Endometrium (tissue), 2 donors: ENCODE measurements around the gene AFTPH.

Experiments
- FAIRE-seq: peaks from 2 replicates; lab custom pipeline; 2012; peaks lifted over from hg19 to GRCh38; lab: Jason Lieb, UNC
- donor health status: control.
- donor health status: control.

Gene AFTPH

DNA sequence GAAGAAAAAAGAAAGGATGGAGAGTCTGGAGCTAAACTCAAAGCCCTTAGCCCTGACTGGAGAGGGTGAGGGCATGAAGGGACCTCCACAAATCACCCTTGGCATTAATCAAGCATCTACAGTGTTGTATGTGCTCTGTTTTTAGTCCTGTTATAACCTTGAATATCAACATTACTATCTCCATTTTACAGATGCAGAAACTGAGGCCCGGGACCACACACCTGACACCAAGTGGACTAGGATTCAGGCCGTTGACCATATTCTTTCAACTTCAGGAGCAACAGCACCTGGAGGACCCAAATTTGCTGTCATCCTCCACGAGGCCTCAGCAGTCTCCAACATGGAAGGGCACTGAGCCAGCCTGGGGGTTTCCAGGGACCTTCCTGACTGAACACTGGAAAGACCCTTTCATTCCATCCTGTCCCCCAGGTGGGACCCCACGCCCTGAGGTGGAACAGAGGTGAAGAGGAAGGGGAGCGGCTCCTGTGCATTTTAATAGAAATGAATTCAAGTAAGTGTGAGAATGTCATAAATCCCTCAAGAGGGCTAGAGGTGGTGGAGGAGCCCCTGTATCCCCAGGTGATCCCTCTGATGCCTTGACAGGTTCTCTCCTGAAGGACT is 88.6 kb downstream of the AFTPH start:
- FAIRE-seq = no peak

DNA sequence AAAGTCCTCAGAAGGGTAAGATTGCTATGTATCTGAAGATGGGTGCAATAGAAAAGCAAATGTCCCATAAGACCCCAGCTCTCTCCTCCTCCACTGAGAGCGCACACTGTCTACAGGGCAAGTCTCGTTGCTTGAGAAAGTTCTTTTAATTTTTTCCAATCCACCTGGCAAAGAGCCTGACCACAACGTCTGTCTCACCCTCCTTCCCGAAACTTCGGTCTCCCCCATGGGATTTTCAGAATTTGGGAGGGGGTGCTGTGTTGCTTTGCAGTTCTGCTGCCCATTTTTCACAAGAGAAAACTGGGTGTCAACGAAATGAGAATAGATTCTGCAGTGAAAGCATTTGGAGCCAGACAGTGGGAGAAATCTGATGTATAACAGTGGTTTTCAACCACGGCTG is 89.1 kb downstream of the AFTPH start:
- FAIRE-seq = no peak

DNA sequence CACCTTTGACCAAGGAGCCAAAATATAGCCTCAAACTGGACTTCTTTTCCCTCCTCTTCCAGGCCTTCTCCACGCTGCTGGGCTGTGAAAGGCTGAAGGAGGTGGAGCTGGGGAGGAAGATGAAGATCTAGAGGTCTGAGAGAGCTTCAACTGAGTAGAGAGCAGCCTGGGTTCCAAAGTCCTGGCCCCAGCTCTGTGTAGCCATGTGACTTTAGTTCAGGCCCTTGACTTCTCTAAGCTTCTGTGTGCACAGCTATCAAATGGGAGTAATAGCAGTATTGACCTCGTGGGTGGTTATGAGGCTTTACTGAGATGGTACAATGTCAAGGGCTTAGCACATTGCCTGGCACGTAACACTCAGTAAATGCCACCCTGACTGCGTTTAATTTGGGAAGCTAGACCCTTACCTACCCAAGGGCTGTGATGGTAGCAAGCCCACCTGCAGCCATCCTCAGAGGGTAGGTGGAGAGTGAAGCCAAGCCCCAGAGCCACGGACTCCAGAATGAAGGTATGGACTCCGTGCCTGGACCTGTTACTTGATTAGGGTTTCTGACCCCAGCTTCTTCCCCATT is 91.2 kb downstream of the AFTPH start:
- FAIRE-seq = no peak

DNA sequence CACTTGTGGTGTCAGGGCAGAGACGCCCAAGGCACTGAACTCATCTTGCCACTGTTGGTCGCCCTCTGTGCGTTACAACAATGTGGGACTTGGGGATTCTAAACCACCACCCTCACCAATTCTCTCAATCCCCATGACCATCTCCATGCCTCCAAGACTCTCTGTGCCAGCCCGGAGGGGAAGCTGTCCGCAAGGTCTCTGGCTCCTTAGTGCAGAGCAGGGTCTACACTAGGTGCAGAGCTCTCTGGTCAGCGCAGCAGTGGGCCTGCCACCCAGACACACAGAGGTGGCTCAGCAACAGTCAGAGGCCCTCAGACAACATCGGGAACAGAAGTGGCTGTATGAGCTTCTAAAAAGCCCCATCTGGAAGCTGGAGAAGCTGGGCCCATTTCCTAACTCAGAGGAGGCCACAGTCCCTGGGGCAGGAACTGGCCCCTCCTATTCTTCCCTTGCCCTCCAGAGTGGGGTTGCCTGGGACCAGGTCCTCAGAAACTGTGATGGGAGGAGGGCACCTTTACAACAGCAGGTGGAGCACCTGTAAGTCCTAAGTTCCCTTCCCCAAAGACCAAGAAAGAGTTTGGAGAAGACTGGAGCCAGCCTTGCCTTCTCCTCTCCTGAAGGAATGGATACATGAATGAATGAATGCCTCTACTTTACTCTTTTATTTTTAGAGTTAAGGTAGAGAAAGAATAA is 91.9 kb downstream of the AFTPH start:
- FAIRE-seq = no peak

DNA sequence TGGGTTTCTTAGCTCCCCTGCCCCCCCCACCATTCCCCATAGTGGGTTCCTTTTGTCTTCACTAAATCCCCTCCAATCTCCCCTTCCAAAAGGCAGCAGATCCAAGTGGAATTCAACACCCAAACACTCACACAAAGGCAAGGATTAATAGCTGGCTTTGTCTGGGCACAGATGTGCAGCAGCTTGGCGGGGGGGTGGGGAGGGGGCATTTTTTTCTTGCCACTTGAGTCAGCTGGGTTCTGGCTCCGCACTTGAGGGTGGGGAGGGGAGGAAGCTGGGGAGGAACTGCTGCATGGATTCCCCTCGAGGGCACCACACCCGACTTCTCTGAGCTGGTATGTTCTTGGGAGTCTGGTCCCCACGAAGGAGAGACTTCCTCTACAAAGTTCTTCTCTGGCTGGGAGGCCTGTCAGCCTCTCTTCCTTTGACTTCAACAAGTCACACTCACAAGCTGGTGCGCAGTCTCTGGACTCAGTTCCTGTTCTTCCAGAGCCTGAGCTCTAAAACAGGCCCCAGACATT is 93.6 kb downstream of the AFTPH start:
- FAIRE-seq = no peak

DNA sequence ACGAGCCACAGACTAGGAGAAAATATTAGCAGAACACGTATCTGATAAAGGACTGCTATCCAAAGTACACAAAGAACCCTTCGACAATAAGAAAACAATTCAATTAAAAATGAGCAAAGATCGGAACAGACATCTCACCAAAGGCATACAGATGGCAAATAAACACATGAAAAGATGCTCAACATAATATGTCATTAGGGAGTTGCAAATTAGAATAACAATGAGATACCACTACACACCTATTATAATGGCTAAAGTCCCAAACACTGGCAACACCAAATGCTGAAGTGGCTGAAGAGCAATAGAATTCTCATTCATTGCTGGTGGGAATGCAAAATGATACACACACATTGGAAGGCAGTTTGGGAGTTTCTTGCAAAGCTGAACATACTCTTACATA is 96.5 kb downstream of the AFTPH start:
- no peak for FAIRE-seq

DNA sequence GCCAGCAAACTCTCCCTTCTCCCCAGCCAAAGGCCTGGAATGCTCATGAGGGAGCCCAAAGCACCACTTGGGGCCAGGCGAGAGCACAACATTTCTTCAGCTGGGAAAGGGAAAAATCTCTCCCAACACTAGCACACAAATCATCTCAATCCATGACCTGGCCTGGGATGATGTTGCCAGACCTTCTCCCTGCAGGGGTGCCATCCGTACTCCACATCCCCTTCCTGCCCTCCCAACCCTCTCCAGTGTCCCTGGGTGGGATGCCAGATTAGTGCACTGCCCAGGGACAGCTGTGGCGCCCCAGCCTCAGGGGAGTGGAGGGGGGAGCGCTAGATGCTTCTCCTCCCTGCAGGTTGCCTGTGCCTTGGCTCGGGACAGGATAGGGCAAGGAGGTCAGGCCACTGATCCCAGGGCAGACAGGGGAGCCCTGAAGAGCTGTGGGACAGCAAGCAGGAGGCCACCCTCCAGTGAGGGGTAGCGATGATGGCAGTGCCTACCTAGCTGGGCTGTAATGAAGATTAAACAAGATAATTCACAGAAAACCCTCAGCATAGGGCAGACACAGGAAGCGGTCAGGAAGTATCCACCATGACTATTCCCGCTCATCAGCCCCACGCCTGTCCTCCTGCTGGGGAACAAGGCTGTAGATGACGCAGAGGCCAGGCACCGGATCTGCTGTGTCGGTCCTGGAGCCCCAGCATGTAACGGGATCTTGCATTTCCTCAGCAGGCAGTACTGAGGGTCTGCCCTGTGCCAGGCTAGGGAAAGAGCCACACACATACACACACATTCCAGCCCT is 98.5 kb downstream of the AFTPH start:
- no peak for FAIRE-seq

DNA sequence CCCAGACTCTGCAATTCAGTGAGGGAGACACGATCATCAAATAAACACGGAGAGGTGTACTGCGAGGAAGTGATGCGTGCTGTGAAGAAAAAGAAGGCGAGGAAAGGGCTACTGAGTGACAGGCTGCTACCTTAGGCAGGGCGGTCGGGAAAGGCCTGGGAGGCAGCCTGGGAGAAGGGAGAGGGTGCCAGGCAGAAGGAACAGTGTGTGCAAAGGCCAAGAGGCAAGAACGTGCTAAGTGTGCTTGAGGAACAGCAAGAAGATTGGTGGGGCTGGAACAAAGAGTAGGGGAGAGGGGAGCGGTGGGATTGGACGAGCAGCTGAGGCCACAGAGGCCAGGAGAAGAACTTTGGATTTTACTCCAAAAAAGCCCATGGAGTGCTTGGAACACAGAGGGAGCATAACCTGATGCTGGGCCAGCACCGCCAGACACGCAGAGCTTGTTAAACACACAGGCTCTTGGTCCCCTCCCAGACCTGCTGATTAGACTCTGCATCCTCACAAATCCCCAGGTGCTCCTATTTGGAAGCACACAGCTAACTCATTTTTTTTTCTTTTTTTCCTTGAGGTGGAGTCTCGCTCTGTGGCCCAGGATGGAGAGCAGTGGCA is 99.2 kb downstream of the AFTPH start:
- no peak for FAIRE-seq

DNA sequence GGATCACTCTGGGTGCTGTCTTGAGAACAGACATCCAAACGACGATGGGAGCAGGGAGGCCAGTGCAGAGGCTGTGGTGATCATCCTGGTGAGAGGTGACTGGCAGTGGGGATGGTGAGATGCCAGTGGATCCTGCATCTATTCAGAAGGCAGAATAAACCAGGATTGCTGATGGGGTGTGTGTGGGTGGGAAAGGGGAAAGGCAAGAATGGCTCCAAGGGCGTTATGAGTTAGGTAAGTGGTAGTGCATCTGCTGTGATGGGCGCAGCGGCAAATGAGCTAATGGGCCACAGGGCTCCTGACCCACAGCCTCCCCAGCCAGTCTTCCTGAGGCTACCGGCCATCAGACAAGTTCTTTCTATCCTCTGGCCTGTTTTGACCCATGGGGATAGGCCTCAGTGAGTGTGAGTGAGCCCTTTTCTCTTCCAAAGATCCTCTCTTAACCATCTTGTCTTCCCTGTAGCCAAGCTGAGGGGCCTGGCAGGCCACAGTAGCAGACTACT is 100.0 kb downstream of the AFTPH start:
- FAIRE-seq = no peak

DNA sequence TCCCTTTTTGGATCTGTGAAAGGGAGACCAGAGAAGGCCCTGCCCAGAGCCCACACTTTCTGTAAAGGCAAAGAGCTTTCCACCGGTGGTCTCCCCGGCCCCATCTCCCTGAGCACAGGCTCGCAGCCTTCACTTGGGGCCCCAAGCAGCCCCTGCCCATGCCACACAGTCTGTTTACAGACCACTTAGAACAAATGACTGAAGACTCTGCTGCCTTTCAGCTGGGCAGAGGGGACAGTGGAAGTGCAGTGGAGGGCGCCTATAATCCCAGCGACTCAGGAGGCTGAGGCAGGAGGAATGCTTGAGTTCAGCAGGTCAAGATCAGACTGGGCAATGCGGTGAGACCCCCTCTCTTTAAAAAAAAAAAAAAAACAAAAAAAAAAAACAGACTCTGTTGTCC is 100.7 kb downstream of the AFTPH start:
- FAIRE-seq = no peak

DNA sequence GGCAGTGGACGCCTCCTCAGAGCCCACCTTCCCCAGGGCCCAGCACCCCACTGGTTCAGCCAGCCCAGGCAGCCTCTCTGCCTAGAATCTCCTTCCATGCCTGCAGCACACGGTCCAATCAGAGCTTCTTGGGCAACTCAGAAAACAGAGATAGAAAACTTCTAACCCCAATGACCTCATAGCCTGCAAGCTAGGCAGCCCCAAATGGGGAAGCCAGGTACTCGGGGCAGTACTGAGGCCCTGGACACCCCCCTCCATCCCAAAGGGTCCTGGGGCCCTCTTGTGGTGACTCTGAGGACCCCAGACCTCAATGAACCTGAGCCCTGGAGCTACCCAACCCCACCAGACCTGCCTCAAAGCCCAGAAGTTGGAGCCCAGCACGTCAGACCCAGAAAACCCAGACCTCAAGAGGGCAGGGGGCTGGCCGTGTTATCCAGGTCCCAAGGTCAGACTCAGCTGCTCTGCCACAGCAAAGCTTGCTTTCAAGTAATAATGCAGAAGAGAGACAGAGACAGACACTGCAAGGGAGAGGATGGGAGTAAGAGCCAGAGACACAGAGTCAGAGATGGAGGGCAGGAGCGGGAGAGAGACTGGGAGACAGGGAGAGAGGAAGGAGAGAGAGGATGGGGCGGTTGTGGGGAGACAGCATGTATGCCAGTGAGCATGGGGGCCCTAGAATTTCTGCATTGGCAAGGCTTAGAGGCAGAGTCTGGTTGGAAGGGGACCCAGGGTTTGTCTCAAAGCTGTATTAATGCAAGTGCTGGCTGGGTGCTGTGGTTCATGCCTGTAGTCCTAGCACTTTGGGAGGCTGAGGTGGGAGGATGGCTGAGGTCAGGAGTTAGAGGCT is 101.4 kb downstream of the AFTPH start:
- no peak for FAIRE-seq

DNA sequence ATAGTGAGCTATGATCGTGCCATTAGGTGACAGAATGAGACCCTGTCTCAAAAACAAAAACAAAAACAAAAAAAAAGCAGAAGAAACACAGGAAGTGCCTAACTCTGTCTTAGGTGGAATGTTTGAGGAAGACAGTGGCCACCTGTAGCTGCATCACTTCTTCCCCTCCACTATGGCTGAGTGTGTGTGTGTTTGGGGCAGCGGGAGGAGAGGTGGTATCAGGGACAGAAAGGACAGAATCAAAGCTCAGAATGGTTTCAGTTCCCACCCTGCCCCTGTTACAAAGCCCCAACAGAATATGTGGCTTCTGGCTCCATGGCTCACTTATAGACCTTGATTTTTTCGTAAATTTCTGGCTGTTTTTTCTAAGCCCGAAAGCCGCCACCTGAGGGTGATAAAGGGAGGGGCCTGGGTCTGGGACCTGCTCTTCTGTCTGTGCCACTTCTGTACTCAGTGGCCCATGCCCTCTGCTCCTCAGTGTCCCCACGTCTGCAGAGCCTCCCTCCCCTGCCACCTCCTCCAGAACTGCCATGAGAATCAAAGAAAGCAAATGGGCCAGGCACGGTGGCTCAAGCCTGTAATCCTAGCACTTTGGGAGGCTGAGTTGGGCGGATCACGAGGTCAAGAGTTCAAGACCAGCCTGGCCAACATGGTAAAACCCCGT is 102.2 kb downstream of the AFTPH start:
- no peak for FAIRE-seq

DNA sequence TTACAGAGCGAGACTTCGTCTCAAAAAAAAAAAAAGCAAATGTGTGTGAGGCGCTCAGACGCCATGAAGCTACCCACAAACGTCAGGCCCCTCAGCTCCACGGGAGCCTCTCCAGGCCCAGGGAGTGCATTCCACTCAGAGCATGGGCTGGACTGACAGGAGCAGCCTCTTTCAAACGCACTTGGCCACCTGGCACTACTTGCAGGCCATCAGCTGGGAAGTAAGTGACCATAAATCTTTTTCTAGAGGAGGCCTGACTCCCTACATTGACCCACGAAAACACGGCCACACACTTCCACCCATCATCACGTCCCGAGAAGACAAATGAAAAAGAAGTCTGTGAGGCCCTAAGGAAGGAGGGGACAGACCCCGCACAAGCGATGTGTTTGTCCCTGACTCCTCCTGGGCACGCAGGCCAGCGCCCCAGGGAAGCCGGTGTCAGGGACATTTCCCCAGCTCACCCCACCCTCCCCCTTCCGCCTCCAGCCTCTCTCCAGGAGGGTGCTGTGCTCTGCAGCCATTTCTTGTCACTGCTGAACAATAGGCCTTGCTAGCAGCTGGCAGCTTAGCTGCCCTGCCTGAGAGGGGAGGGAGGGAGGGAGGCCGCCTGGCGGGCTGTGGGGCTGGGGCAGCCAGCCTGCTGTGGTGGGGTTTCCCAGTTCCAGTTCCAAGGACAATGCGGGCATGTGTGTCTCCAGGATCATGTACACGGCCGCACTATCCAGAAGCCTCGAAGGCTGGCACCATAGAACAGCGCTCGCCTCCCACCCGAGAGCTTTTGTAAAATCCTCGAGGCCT is 103.0 kb downstream of the AFTPH start:
- no peak for FAIRE-seq

DNA sequence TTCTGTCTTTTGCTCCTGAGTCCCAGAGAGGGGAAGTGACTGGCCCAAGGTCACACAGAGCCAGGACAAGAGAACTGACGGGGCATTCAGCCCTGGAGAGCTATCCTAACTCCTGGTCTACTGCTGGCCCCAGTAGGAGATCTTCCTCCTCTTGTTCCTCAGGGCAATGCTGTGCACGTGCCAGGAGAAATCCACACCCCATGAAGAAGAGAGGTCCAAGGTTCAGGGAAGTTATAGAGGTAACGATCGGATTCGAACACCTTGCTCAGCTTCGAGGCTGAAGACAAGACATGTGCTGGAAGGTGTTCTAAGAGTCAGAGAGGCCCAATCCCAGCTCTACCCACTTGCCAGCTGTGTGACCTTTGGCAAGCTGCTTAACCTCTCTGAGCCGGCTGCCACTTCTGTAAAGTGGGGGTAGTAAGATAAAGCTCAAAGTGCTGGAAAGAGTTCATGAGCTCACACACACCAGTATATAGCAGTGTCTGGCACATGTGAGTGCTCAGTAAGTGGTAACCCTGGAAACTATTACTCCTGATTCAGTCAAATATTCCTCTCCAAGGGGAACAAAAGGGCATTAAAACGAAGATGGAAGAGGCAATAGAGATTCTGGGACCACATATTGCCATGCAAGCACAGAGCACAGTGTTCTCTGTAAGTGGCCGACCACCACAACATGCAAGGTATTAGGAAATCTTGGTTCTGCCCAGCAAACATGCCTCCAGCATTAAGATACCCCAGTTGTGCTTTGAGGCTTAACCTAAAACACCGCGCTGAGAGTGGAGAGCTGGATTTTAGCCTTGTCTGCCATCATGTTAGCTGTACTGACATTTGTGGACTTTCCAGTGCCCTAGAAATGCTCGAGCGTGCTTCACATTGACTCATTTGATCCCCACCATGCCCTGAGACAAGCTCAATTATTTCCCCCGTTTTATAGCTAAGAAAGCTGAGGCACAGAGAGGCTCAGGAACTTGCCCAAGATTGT is 104.0 kb downstream of the AFTPH start:
- no peak for FAIRE-seq

DNA sequence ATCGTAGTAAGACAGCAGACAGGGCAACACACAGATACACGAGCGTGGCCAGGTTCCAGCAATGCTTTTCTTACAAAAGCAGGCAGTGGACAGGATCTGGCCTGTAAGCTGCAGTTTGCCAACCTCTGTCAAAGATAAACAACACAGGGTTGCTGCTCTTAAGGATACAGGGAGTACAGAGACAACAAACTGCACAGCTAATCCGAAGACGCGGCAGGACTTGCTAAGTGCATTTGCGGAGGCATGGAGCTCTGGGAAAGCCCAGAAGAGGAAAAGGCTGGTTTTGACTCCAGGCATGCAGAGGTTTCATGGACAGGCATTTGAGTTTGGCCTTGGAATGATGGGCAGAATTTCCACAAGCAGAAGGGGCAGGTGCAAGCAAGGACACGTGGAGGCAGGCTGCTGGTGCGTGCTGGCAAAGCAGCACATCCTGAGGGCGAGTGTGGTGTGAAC is 105.2 kb downstream of the AFTPH start:
- no peak for FAIRE-seq

DNA sequence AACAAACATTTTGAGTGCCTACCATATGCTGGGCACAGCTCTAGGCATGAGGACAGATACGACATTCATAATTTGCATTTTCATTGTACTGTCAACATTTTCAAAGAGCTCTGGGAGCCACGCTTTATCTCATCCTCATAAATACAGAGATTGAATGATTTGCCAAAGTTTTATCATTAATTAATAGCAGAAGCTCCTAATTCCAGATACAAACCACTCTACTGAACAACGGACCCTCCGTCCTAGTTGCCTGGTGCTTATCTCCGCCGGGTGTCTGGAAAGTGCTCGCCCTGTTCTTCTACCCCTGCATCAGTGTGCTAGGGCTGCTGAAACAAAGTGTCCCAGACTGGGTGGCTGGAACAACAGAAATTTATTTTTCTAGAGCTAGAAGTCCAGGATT is 105.7 kb downstream of the AFTPH start:
- FAIRE-seq = no peak

DNA sequence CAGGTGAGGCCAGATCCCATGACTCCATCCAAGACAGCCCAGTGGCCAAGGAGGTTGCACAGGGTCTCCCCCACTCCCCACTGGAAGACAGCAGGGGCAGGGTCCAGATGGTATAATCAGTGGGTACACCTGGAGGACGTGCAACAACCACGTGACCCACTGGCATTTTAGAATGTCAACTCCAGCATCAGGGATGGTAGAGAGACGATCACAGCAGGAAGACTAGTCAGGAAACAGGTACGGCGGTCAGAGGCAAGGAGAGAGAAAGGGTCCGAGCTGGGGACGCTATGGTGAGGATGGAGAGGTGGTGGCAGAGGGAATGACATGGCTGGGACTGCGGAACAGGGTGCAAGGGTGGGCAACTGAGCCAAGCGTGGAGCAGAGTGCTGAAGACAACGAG is 106.6 kb downstream of the AFTPH start:
- no peak for FAIRE-seq

DNA sequence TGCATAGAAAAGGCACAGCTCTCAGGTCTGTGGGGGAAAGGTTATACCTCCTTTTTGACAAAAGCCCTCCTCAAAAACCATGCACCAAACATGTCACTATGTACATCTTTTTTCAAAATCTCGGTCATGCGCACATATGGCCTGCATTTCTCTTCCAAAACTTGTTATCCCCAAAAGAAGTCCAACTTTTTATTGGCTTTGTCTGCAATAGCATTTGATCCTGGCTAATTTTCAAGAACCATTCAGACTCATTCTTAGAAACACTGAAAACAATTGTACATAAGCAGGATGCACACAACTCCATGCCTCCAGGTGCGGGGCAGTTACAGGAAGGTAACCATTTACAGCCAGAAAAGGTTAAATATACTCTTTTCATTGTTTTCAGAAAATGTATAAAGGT is 107.6 kb downstream of the AFTPH start:
- no peak for FAIRE-seq
